Endothelial cell of umbilical vein (primary cell): ENCODE data around the gene AMIGO2. TPM values are rescaled to one million over a fixed set of nuclear protein-coding genes. Genes with fewer than 3 reads are reported as not detected.

Experiments
- BruUV-seq: library from RNA; stranded (reverse); fragments of 400-500 nt; replicated peaks from 2 replicates; lab custom pipeline; 2021; lab: Mats Ljungman, UMichigan
- CTCF ChIA-PET: fragments of 300-600, 350-600 bp; sonication (Branson Sonifier 250); formaldehyde crosslinking; loops from one replicate; lab custom pipeline; 2021; ENCODE audit warnings: antibody characterized with exemption, inconsistent platforms; lab: Charles Lee
- POLR2A ChIA-PET: fragments of 300-600, 350-600 bp; sonication (Branson Sonifier 250); formaldehyde crosslinking; loops from one replicate; lab custom pipeline; 2021; ENCODE audit warnings: antibody characterized with exemption, inconsistent platforms; lab: Charles Lee
- DNase-seq: peaks from one replicate; pipeline ENCODE4 v3.0.0-alpha.2; 2011; ENCODE audit warnings: low read depth, low spot score
- FAIRE-seq: peaks from 2 replicates; lab custom pipeline; 2011; peaks lifted over from hg19 to GRCh38; lab: Jason Lieb, UNC
- H2AFZ ChIP-seq: 2 replicates; pipeline ENCODE4 v1.6.0; 2012; ENCODE audit warnings: low read depth, low read length, control low read depth, inconsistent platforms
- H3K27ac ChIP-seq: 2 replicates; pipeline ENCODE4 v1.5.1; 2011; ENCODE audit warnings: low read depth, mild to moderate bottlenecking, control low read depth, low read length, moderate library complexity; ENCODE audit not compliant: insufficient read depth
- H3K27me3 ChIP-seq, 2 experiments: 2 replicates each; pipeline versions ENCODE4 v1.6.0 to v1.6.1; 2011; ENCODE audit warnings: low read length in 2 of 2, mixed read lengths in 1 of 2; ENCODE audit not compliant: control insufficient read depth in 2 of 2, insufficient read depth in 2 of 2
- H3K36me3 ChIP-seq, 2 experiments: 2 replicates in 1 of 2; 3 replicates in 1 of 2; pipeline ENCODE4 v1.5.1; 2011; ENCODE audit warnings: low read length in 2 of 2, mild to moderate bottlenecking in 1 of 2, moderate library complexity in 1 of 2; ENCODE audit not compliant: control insufficient read depth in 2 of 2, insufficient read depth in 2 of 2; ENCODE audit errors: extremely low read depth in 1 of 2
- H3K4me1 ChIP-seq: 3 replicates; pipeline ENCODE4 v1.5.1; 2011; ENCODE audit warnings: mild to moderate bottlenecking, low read length; ENCODE audit not compliant: control insufficient read depth, insufficient read depth; ENCODE audit errors: extremely low read depth
- H3K4me2 ChIP-seq: 2 replicates; pipeline ENCODE4 v1.6.1; 2011; ENCODE audit warnings: low read length, control low read depth, mixed read lengths; ENCODE audit not compliant: insufficient read depth
- H3K4me3 ChIP-seq, 3 experiments: fragments of 200-600 bp in 1 of 3; sonication (generic), shearing (Covaris generic) in 1 of 3; replicated peaks in 1 of 3; 2 replicates each; pipeline ENCODE4 v1.5.1; 2011 to 2016; ENCODE audit warnings: control low read depth in 3 of 3, low read length in 3 of 3, mild to moderate bottlenecking in 2 of 3, inconsistent platforms in 1 of 3, low read depth in 1 of 3, moderate library complexity in 1 of 3; ENCODE audit not compliant: insufficient read depth in 1 of 3
- H3K79me2 ChIP-seq: 2 replicates; pipeline ENCODE4 v1.6.0; 2012; ENCODE audit warnings: low read length, inconsistent platforms; ENCODE audit not compliant: control insufficient read depth, insufficient read depth
- H3K9ac ChIP-seq: replicated peaks from 2 replicates; pipeline ENCODE3; 2011; ENCODE audit warnings: low read length, control low read depth; ENCODE audit not compliant: insufficient read depth; ENCODE audit errors: extremely low read depth
- H3K9me1 ChIP-seq: replicated peaks from 3 replicates; pipeline ENCODE4 v1.6.0; 2011; ENCODE audit warnings: mild to moderate bottlenecking, low read length; ENCODE audit not compliant: control insufficient read depth, insufficient read depth; ENCODE audit errors: extremely low read depth
- H3K9me3 ChIP-seq: replicated peaks from 2 replicates; pipeline ENCODE4 v1.5.1; 2012; ENCODE audit warnings: low read length, inconsistent platforms; ENCODE audit not compliant: control insufficient read depth, insufficient read depth
- H4K20me1 ChIP-seq: replicated peaks from 2 replicates; pipeline ENCODE3; 2011; ENCODE audit warnings: mild to moderate bottlenecking, low read length; ENCODE audit not compliant: control insufficient read depth, insufficient read depth; ENCODE audit errors: extremely low read depth
- CTCF ChIP-seq, 2 donors: IDR thresholded peaks; 1 replicate in 1 of 2; 2 replicates in 1 of 2; pipeline ENCODE4 v1.5.1; 2011; ENCODE audit warnings: low read length in 2 of 2, mild to moderate bottlenecking in 2 of 2, moderate library complexity in 2 of 2, control low read depth in 1 of 2, inconsistent platforms in 1 of 2, low read depth in 1 of 2; ENCODE audit not compliant: insufficient read depth in 1 of 2; ENCODE audit errors: extremely low read depth in 1 of 2
- EZH2 ChIP-seq: IDR thresholded peaks from 2 replicates; pipeline ENCODE4 v1.6.1; 2012; ENCODE audit warnings: borderline replicate concordance, low read depth, mild to moderate bottlenecking, moderate library complexity, low read length, inconsistent platforms; ENCODE audit not compliant: severe bottlenecking
- FOS ChIP-seq: IDR thresholded peaks from 2 replicates; pipeline ENCODE4 v1.6.1; 2011; ENCODE audit warnings: mild to moderate bottlenecking, low read length, moderate library complexity, borderline replicate concordance; ENCODE audit not compliant: insufficient read depth
- GATA2 ChIP-seq: IDR thresholded peaks from 2 replicates; pipeline ENCODE4 v1.7.0; 2011; ENCODE audit warnings: low read depth, mild to moderate bottlenecking, moderate library complexity, mixed read lengths, low read length; ENCODE audit not compliant: insufficient read length, insufficient read depth
- JUN ChIP-seq: IDR thresholded peaks from 2 replicates; pipeline ENCODE4 v1.6.1; 2011; ENCODE audit warnings: borderline replicate concordance, low read depth; ENCODE audit not compliant: insufficient read length, insufficient read depth
- MAX ChIP-seq: IDR thresholded peaks from 2 replicates; pipeline ENCODE4 v1.6.1; 2011; ENCODE audit not compliant: insufficient read depth, insufficient read length
- MYC ChIP-seq: IDR thresholded peaks from one replicate; pipeline ENCODE4 v1.6.1; 2011; ENCODE audit warnings: mild to moderate bottlenecking, low read depth, low read length
- POLR2A ChIP-seq: IDR thresholded peaks from 2 replicates; pipeline ENCODE4 v1.6.1; 2012; ENCODE audit warnings: low read depth, mild to moderate bottlenecking, control low read depth, low read length
- POLR2AphosphoS5 ChIP-seq: IDR thresholded peaks from 2 replicates; pipeline ENCODE4 v1.6.1; 2012; ENCODE audit warnings: low read depth, mild to moderate bottlenecking, control low read depth, low read length, moderate library complexity; ENCODE audit not compliant: insufficient read depth
- dilution Hi-C: fragments of 300-500 bp; cut with MboI; formaldehyde crosslinking; loops from one replicate; pipeline ENCODE4 v1.15.0; 2019; ENCODE audit warnings: low sequenced_read_pairs; ENCODE audit not compliant: extremely low pct_ligation_motif_present
- intact Hi-C: fragments of 100-400 bp; cut with micrococcal nuclease; formaldehyde crosslinking; loops from one replicate; pipeline ENCODE4 v1.10.0; 2022
- polyA plus RNA-seq, 4 experiments: library from polyadenylated mRNA; depleted of rRNA in 3 of 4; stranded (reverse) in 3 of 4; unstranded in 1 of 4; fragments of >200 nt; gene quantifications; 2 replicates each; pipeline versions ENCODE4 v1.2.1 to v1.2.3, GENCODE V29; 2011 to 2012; ENCODE audit warnings: missing spikeins in 1 of 4
- total RNA-seq: library from RNA; stranded (reverse); gene quantifications from 2 replicates; pipeline ENCODE4 v1.2.3, GENCODE V29; 2021

AMIGO2 gene
- total and polyA plus RNA-seq, 2 donors (not counting 3 experiments of a cell fraction or from before 2014, with no cell fraction given), result 5.4 to 7.5 TPM

- Histone ChIP-seq H3K9ac (no peak overlapping the region), H3K79me2 (no peaks in the 10 kb centered on the region), H3K27me3 (no peaks in the 10 kb centered on the region), H2AFZ (no peak overlapping the region), H4K20me1 (no peaks in the 10 kb centered on the region), H3K4me1 (no peaks in the 10 kb centered on the region), H3K9me3 (no peaks in the 10 kb centered on the region), H3K4me3 (no peak overlapping the region), H3K36me3 (no peaks in the 10 kb centered on the region), H3K27ac (no peak overlapping the region), H3K9me1 (no peaks in the 10 kb centered on the region), H3K4me2 (no peak overlapping the region)
- no TSS peak for BruUV-seq
- no peak for TF ChIP-seq POLR2AphosphoS5
- CTCF ChIA-PET, result interaction anchor here (1.0 to 1.3 kb wide), 2 partner anchors 43 to 322 kb away, joined by 3 read pairs; no protein-coding TSS in a partner anchor
- FAIRE-seq (no peak), DNase-seq (no peak)
- intact Hi-C loops (no loop called here), dilution Hi-C loops (no loop called here)
- POLR2A ChIA-PET, result interaction anchor here (0.7 kb wide), 1 partner anchor 227 kb away, joined by 3 read pairs; no protein-coding TSS in a partner anchor
Measured at GRCh38 chr12:47075192-47076084, 4.3 kb downstream of the AMIGO2 start.

- H3K27ac ChIP-seq, result no peak overlapping the region
- H4K20me1 ChIP-seq, result no peaks in the 10 kb centered on the region
- ChIA-PET POLR2A (interaction anchor here (0.7 kb wide), 1 partner anchor 228 kb away, joined by 3 read pairs; no protein-coding TSS in a partner anchor), CTCF (interaction anchor here (1.0 to 1.6 kb wide), 3 partner anchors 42 to 323 kb away, joined by 3 to 4 read pairs (median 3); no protein-coding TSS in a partner anchor)
- dilution Hi-C loops, result no loop called here
- H3K79me2 ChIP-seq, result no peaks in the 10 kb centered on the region
- TF ChIP-seq POLR2AphosphoS5, result no peak
- no peak for TF ChIP-seq MYC
- TF ChIP-seq CTCF (IDR thresholded peaks at IDR 0.05; ENCODE audit: extremely low read depth in 1 of 2, insufficient read depth in 1 of 2, low read depth in 1 of 2, low read length in 2 of 2), result no peak
- TF ChIP-seq EZH2, result no peak
- TF ChIP-seq JUN, result no peak
- TF ChIP-seq MAX, result no peak
- no peak for TF ChIP-seq FOS
- no peak for TF ChIP-seq GATA2
- no peak for TF ChIP-seq POLR2A
- no peaks in the 10 kb centered on the region for H3K9me1 ChIP-seq
- no peak overlapping the region for H3K4me3 ChIP-seq
- no peak overlapping the region for H2AFZ ChIP-seq
- no peak overlapping the region for H3K4me2 ChIP-seq
- intact Hi-C loops, result no loop called here
- no peaks in the 10 kb centered on the region for H3K27me3 ChIP-seq
- H3K9me3 ChIP-seq, result no peaks in the 10 kb centered on the region
- H3K36me3 ChIP-seq, result no peaks in the 10 kb centered on the region
- H3K4me1 ChIP-seq, result no peaks in the 10 kb centered on the region
- DNase-seq (no peak), FAIRE-seq (no peak)
- BruUV-seq, result no TSS peak
- no peak overlapping the region for H3K9ac ChIP-seq
Measured at GRCh38 chr12:47074757-47075156, 5.0 kb downstream of the AMIGO2 start.
